Activated CD4-positive, alpha-beta memory T cell treated with anti-CD3 and anti-CD28 coated beads, Interleukin-2, amount 10 ng/mL, durations not matched to agents 7 days and 5 days (primary cell): ENCODE data around the gene DUS2. TPM values are rescaled to one million over a fixed set of nuclear protein-coding genes. Genes with fewer than 3 reads are reported as not detected.

Source experiments
- CTCF ChIA-PET: fragments of 350-600 bp; sonication (Branson Sonifier 250); formaldehyde crosslinking; loops from one replicate; lab custom pipeline; 2021; ENCODE audit warnings: antibody characterized with exemption, inconsistent platforms; lab: Charles Lee
- POLR2A ChIA-PET: fragments of 350-600 bp; sonication (Branson Sonifier 250); formaldehyde crosslinking; loops from one replicate; lab custom pipeline; 2021; ENCODE audit warnings: antibody characterized with exemption; lab: Charles Lee
- DNase-seq: peaks from one replicate; pipeline ENCODE4 v3.0.0-alpha.2; 2020
- H3K27ac Mint-ChIP-seq: one replicate; pipeline ENCODE4 v1.8.0; 2021; ENCODE audit warnings: mild to moderate bottlenecking, mixed read lengths
- H3K27me3 Mint-ChIP-seq: one replicate; pipeline ENCODE4 v1.8.0; 2021; ENCODE audit warnings: mixed read lengths
- H3K36me3 Mint-ChIP-seq: one replicate; pipeline ENCODE4 v1.8.0; 2021; ENCODE audit warnings: low read depth, mixed read lengths
- H3K4me1 Mint-ChIP-seq: one replicate; pipeline ENCODE4 v1.8.0; 2021; ENCODE audit warnings: mixed read lengths
- H3K4me3 Mint-ChIP-seq: one replicate; pipeline ENCODE4 v1.8.0; 2021; ENCODE audit warnings: mild to moderate bottlenecking, mixed read lengths
- H3K9me3 Mint-ChIP-seq: one replicate; pipeline ENCODE4 v1.8.0; 2021; ENCODE audit warnings: mixed read lengths
- total RNA-seq, 2 experiments: library from RNA; stranded (reverse); gene quantifications; one replicate each; pipeline ENCODE4 v1.2.3, GENCODE V29; 2021

DUS2 gene
- 10 to 100 TPM; 23.8 to 24.4 TPM for total RNA-seq

- peaks cover 35% of the 10 kb centered on the region for H3K4me1 Mint-ChIP-seq
- peak within 1 kb of the TSS; percentile 89 for H3K27ac Mint-ChIP-seq
- ChIA-PET POLR2A (interaction anchor here (0.6 to 3.5 kb wide), 34 partner anchors 9 to 502 kb away, joined by 3 to 42 read pairs (median 4); partner anchors contain the start of genes CTCF, DPEP2, NFATC3 and PSMB10), CTCF (interaction anchor here (0.5 to 3.1 kb wide), 13 partner anchors 10 to 1262 kb away, joined by 3 to 16 read pairs (median 6); partner anchors contain the start of genes DPEP2 and PSMB10)
- no peaks in the 10 kb centered on the region for H3K27me3 Mint-ChIP-seq
- peaks cover 32% of the 10 kb centered on the region for H3K36me3 Mint-ChIP-seq
- peak; percentile 95 for DNase-seq
- H3K4me3 Mint-ChIP-seq = peak within 1 kb of the TSS; percentile 96
- no peaks in the 10 kb centered on the region for H3K9me3 Mint-ChIP-seq
Measured at GRCh38 chr16:68022728-68023537, at the start of gene DUS2, which contains the start of gene DDX28. Gene DUS2, plus strand, starts transcription at chr16:68023284. Its CDS starts 14,740 bp downstream, at chr16:68038024. Gene DDX28, minus strand, starts transcription at chr16:68023232. Its CDS starts 30 bp downstream, at chr16:68023202.

GRCh38 chr16:67975321-67976105, 47.6 kb upstream of the DUS2 start:
- CTCF ChIA-PET = no interaction called here

GRCh38 chr16:67976205-67976604, 46.9 kb upstream of the DUS2 start:
- Mint-ChIP-seq H3K9me3 (no peaks in the 10 kb centered on the region), H3K4me3 (no peak overlapping the region), H3K27me3 (peaks cover 17% of the 10 kb centered on the region), H3K27ac (no peak overlapping the region), H3K4me1 (no peaks in the 10 kb centered on the region), H3K36me3 (no peaks in the 10 kb centered on the region)
- no peak for DNase-seq
- CTCF ChIA-PET = no interaction called here
- POLR2A ChIA-PET = no interaction called here

More at GRCh38 chr16:67975321-67976105, 47.6 kb upstream of the DUS2 start:
- Mint-ChIP-seq H3K27me3 (peaks cover 17% of the 10 kb centered on the region), H3K36me3 (no peaks in the 10 kb centered on the region), H3K27ac (no peak overlapping the region), H3K4me3 (no peak overlapping the region), H3K9me3 (no peaks in the 10 kb centered on the region), H3K4me1 (no peaks in the 10 kb centered on the region)
- DNase-seq = no peak
- POLR2A ChIA-PET = interaction anchor here (1.3 kb wide), 1 partner anchor 43 kb away, joined by 3 read pairs; the partner anchor contains the start of gene CTRL

- no peaks in the 10 kb centered on the region for H3K36me3 Mint-ChIP-seq
- no peak overlapping the region for H3K4me3 Mint-ChIP-seq
- H3K9me3 Mint-ChIP-seq = no peaks in the 10 kb centered on the region
- no peaks in the 10 kb centered on the region for H3K4me1 Mint-ChIP-seq
- ChIA-PET CTCF (interaction anchor here (1.1 kb wide), 1 partner anchor 92 kb away, joined by 3 read pairs; no protein-coding TSS in a partner anchor), POLR2A (interaction anchor here (1.2 kb wide), 1 partner anchor 58 kb away, joined by 3 read pairs; no protein-coding TSS in a partner anchor)
- no peak overlapping the region for H3K27ac Mint-ChIP-seq
- no peak for DNase-seq
- peaks cover 17% of the 10 kb centered on the region for H3K27me3 Mint-ChIP-seq
Measured at GRCh38 chr16:67977005-67977404, 46.1 kb upstream of the DUS2 start.

- Mint-ChIP-seq H3K4me1 (peaks cover under 1% of the 10 kb centered on the region), H3K27ac (no peak overlapping the region), H3K27me3 (peaks cover 17% of the 10 kb centered on the region), H3K4me3 (no peak overlapping the region), H3K36me3 (no peaks in the 10 kb centered on the region), H3K9me3 (no peaks in the 10 kb centered on the region)
- ChIA-PET CTCF (interaction anchor here (0.6 to 1.1 kb wide), 2 partner anchors 19 to 92 kb away, joined by 3 to 4 read pairs; no protein-coding TSS in a partner anchor), POLR2A (interaction anchor here (1.2 kb wide), 2 partner anchors 42 to 57 kb away, joined by 3 to 4 read pairs; partner anchors contain the start of gene PSMB10)
- no peak for DNase-seq
Measured at GRCh38 chr16:67977469-67978227, 45.4 kb upstream of the DUS2 start.

GRCh38 chr16:67979955-67980678, 43.0 kb upstream of the DUS2 start, which contains the start of gene DPEP3:
Gene DPEP3, minus strand, starts transcription at chr16:67980499. Its CDS starts 119 bp downstream, at chr16:67980380.
- CTCF ChIA-PET = interaction anchor here (0.9 to 1.4 kb wide), 5 partner anchors 9 to 64 kb away, joined by 3 to 4 read pairs (median 3); no protein-coding TSS in a partner anchor
- DNase-seq = no peak

GRCh38 chr16:67982011-67982696, 40.9 kb upstream of the DUS2 start:
- H3K36me3 Mint-ChIP-seq = no peaks in the 10 kb centered on the region
- H3K27me3 Mint-ChIP-seq = peaks cover 8% of the 10 kb centered on the region
- no peak overlapping the region for H3K4me3 Mint-ChIP-seq
- H3K4me1 Mint-ChIP-seq = peaks cover 25% of the 10 kb centered on the region
- POLR2A ChIA-PET = interaction anchor here (0.8 to 3.7 kb wide), 5 partner anchors 10 to 46 kb away, joined by 3 to 28 read pairs (median 3); partner anchors contain the start of genes DDX28, DUS2 and PSMB10
- H3K27ac Mint-ChIP-seq = no peak overlapping the region
- CTCF ChIA-PET = interaction anchor here (1.2 to 1.9 kb wide), 7 partner anchors 10 to 98 kb away, joined by 3 to 7 read pairs (median 5); partner anchors contain the start of gene NRN1L
- H3K9me3 Mint-ChIP-seq = no peaks in the 10 kb centered on the region
- no peak for DNase-seq

More at GRCh38 chr16:67979955-67980678, 43.0 kb upstream of the DUS2 start, which contains the start of gene DPEP3:
- Mint-ChIP-seq H3K9me3 (no peaks in the 10 kb centered on the region), H3K4me3 (no peak within 1 kb of the TSS), H3K36me3 (no peaks in the 10 kb centered on the region), H3K4me1 (peaks cover 25% of the 10 kb centered on the region), H3K27ac (no peak within 1 kb of the TSS), H3K27me3 (peaks cover 13% of the 10 kb centered on the region)
- POLR2A ChIA-PET = no interaction called here

- H3K9me3 Mint-ChIP-seq = no peaks in the 10 kb centered on the region
- ChIA-PET POLR2A (interaction anchor here (1.7 to 2.3 kb wide), 2 partner anchors 37 to 51 kb away, joined by 5 to 8 read pairs; partner anchors contain the start of genes DUS2 and PSMB10), CTCF (interaction anchor here (0.6 to 1.1 kb wide), 4 partner anchors 8 to 54 kb away, joined by 3 to 5 read pairs (median 3); no protein-coding TSS in a partner anchor)
- H3K27ac Mint-ChIP-seq = no peak overlapping the region
- H3K4me3 Mint-ChIP-seq = no peak overlapping the region
- H3K4me1 Mint-ChIP-seq = peaks cover 32% of the 10 kb centered on the region
- no peaks in the 10 kb centered on the region for H3K36me3 Mint-ChIP-seq
- no peaks in the 10 kb centered on the region for H3K27me3 Mint-ChIP-seq
- DNase-seq = no peak
Measured at GRCh38 chr16:67986949-67987348, 36.1 kb upstream of the DUS2 start.

GRCh38 chr16:67987460-67988160, 35.5 kb upstream of the DUS2 start:
- no peak overlapping the region for H3K4me3 Mint-ChIP-seq
- H3K27me3 Mint-ChIP-seq = no peaks in the 10 kb centered on the region
- DNase-seq = no peak
- ChIA-PET CTCF (interaction anchor here (0.6 to 1.1 kb wide), 3 partner anchors 7 to 11 kb away, joined by 3 read pairs; no protein-coding TSS in a partner anchor), POLR2A (interaction anchor here (1.7 to 2.3 kb wide), 2 partner anchors 36 to 51 kb away, joined by 5 to 8 read pairs; partner anchors contain the start of genes DUS2 and PSMB10)
- H3K36me3 Mint-ChIP-seq = no peaks in the 10 kb centered on the region
- H3K9me3 Mint-ChIP-seq = no peaks in the 10 kb centered on the region
- H3K4me1 Mint-ChIP-seq = peaks cover 35% of the 10 kb centered on the region
- H3K27ac Mint-ChIP-seq = peak overlapping the region; percentile 0

GRCh38 chr16:67988675-67989074, 34.4 kb upstream of the DUS2 start:
- H3K27ac Mint-ChIP-seq = no peak overlapping the region
- DNase-seq = no peak
- CTCF ChIA-PET = interaction anchor here (1.1 to 1.3 kb wide), 2 partner anchors 10 to 54 kb away, joined by 3 to 4 read pairs; partner anchors contain the start of gene DPEP2
- POLR2A ChIA-PET = interaction anchor here (0.8 to 1.9 kb wide), 2 partner anchors 11 to 34 kb away, joined by 3 to 8 read pairs; partner anchors contain the start of genes DDX28, DPEP2 and DUS2
- H3K9me3 Mint-ChIP-seq = no peaks in the 10 kb centered on the region
- peaks cover 34% of the 10 kb centered on the region for H3K4me1 Mint-ChIP-seq
- H3K36me3 Mint-ChIP-seq = no peaks in the 10 kb centered on the region
- H3K27me3 Mint-ChIP-seq = no peaks in the 10 kb centered on the region
- no peak overlapping the region for H3K4me3 Mint-ChIP-seq
